Caco-2 (cell line): ENCODE data around the gene PRSS53. TPM values are rescaled to one million over a fixed set of nuclear protein-coding genes. Genes with fewer than 3 reads are reported as not detected.

Experiments used
- BruUV-seq: library from RNA; stranded (reverse); fragments of 400-500 nt; replicated peaks from 2 replicates; lab custom pipeline; 2021; lab: Mats Ljungman, UMichigan
- CTCF ChIA-PET: fragments of 300-600 bp; sonication (Branson Sonifier 250); formaldehyde crosslinking; loops from one replicate; lab custom pipeline; 2022; ENCODE audit warnings: antibody characterized with exemption; lab: Charles Lee
- POLR2A ChIA-PET: fragments of 300-600 bp; sonication (Branson Sonifier 250); formaldehyde crosslinking; loops from one replicate; lab custom pipeline; 2022; ENCODE audit warnings: antibody characterized with exemption; lab: Charles Lee
- DNase-seq, 2 experiments: peaks; one replicate each; pipeline versions ENCODE4 v3.0.0 to v3.0.0-alpha.2; 2020 to 2022
- H3K27me3 ChIP-seq: replicated peaks from 2 replicates; pipeline ENCODE4 v1.6.0; 2011; ENCODE audit warnings: low read length; ENCODE audit not compliant: control insufficient read depth, insufficient read depth
- H3K36me3 ChIP-seq: 2 replicates; pipeline ENCODE4 v1.5.1; 2011; ENCODE audit warnings: low read length; ENCODE audit not compliant: control insufficient read depth, insufficient read depth
- H3K4me1 ChIP-seq: fragments of 250-450 bp; sonication (Bioruptor Pico); 2 replicates; pipeline ENCODE4 v1.5.1; 2020; ENCODE audit warnings: mild to moderate bottlenecking
- H3K4me3 ChIP-seq: 2 replicates; pipeline ENCODE4 v1.5.1; 2011; ENCODE audit warnings: low read depth, mild to moderate bottlenecking, control low read depth, low read length
- H3K9me3 ChIP-seq: fragments of 250-450 bp; sonication (Bioruptor Pico); 2 replicates; pipeline ENCODE4 v1.5.1; 2020; ENCODE audit warnings: mild to moderate bottlenecking, moderate library complexity
- H3K27ac Mint-ChIP-seq: one replicate; pipeline ENCODE4 v1.8.0; 2022; ENCODE audit warnings: mixed read lengths; ENCODE audit not compliant: unreplicated experiment
- H3K27me3 Mint-ChIP-seq: one replicate; pipeline ENCODE4 v1.8.0; 2022; ENCODE audit warnings: mixed read lengths; ENCODE audit not compliant: insufficient read depth, unreplicated experiment
- H3K36me3 Mint-ChIP-seq: one replicate; pipeline ENCODE4 v1.8.0; 2022; ENCODE audit warnings: mild to moderate bottlenecking, mixed read lengths; ENCODE audit not compliant: insufficient read depth, unreplicated experiment
- H3K4me1 Mint-ChIP-seq: one replicate; pipeline ENCODE4 v1.8.0; 2022; ENCODE audit warnings: low read depth, mixed read lengths; ENCODE audit not compliant: unreplicated experiment
- H3K4me3 Mint-ChIP-seq: one replicate; pipeline ENCODE4 v1.8.0; 2022; ENCODE audit warnings: mild to moderate bottlenecking, moderate library complexity, mixed read lengths; ENCODE audit not compliant: unreplicated experiment
- H3K9me3 Mint-ChIP-seq: one replicate; pipeline ENCODE4 v1.8.0; 2022; ENCODE audit warnings: mixed read lengths; ENCODE audit not compliant: unreplicated experiment
- intact Hi-C: fragments of 100-400 bp; cut with micrococcal nuclease; formaldehyde crosslinking; loops from one replicate; pipeline ENCODE4 v1.10.0; 2022; ENCODE audit not compliant: unreplicated experiment
- total RNA-seq: library from RNA; stranded (reverse); gene quantifications from 2 replicates; pipeline ENCODE4 v1.2.3, GENCODE V29; 2022
- TF ChIP-seq, protein P1 (sequence below), 2 experiments: fragments of 200-600 bp in 1 of 2; IDR thresholded peaks; 1 replicate in 1 of 2; 2 replicates in 1 of 2; pipeline versions ENCODE4 v1.5.1 to v1.8.0; 2011 to 2022; ENCODE audit warnings: antibody characterized with exemption in 1 of 2, control low read depth in 1 of 2, inconsistent platforms in 1 of 2, low read depth in 1 of 2, low read length in 1 of 2, mild to moderate bottlenecking in 1 of 2, moderate library complexity in 1 of 2; ENCODE audit not compliant: insufficient read depth in 1 of 2, severe bottlenecking in 1 of 2, unreplicated experiment in 1 of 2

PRSS53 gene
- total RNA-seq, 1 experiment from 2014 or later: 1.8 TPM

DNA sequence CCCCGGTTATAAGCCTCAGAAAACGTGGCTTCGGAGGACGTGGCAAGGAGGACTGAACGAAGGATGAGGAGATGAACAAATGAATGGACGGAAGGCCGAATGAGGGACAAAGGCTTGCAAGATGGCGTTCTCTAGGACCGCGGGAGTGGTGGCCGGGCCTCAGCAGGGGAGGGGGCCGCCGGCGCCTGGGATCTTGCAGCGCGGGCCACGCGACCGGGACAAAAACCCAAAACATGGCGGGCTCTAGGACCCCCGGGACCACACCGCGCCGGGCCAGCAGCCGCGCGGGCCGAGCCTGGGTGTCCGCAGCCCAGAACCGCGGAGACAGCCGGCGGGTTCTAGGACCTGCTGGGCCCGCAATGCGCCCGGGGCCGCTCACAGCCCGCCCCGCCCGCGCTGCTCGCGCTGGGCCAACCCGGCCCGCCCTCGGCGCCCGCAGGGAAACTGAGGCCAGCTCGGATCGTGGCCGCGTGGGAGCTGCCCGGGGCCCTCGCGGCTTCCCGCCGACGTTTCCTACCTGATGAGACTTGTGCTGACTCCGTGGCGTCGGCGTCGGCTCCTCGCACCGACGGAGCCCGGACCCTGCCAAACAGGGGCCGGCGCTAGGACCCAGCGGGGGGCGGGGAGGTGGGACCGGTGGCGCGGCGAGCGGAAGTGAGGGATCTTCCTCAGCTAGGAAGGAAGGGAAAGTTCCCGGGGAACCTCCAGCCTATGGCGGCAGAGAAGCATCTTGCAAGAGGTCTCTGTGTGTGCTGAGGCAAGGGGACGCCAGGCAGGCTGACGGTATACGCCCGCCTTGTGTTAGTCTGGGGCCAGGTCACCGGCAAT is 15.4 kb downstream of the PRSS53 start:
- POLR2A ChIA-PET: interaction anchor here (0.6 to 2.2 kb wide), 10 partner anchors 40 to 800 kb away, joined by 3 to 34 read pairs (median 5); partner anchors contain the start of genes FUS, KAT8, PRSS8 and STX4
- CTCF ChIA-PET: interaction anchor here (0.6 to 2.0 kb wide), 7 partner anchors 20 to 385 kb away, joined by 3 to 14 read pairs (median 4); no protein-coding TSS in a partner anchor
- H3K36me3 ChIP-seq: peaks cover 2% of the 10 kb centered on the region
- peak; percentile 91 for DNase-seq
- peak overlapping the region; percentile 84 for H3K4me3 Mint-ChIP-seq
- H3K4me1 ChIP-seq: peaks cover 9% of the 10 kb centered on the region; the same call in 1 of the 2 replicates
- H3K9me3 ChIP-seq: no peaks in the 10 kb centered on the region
- TF ChIP-seq, protein P1, sequence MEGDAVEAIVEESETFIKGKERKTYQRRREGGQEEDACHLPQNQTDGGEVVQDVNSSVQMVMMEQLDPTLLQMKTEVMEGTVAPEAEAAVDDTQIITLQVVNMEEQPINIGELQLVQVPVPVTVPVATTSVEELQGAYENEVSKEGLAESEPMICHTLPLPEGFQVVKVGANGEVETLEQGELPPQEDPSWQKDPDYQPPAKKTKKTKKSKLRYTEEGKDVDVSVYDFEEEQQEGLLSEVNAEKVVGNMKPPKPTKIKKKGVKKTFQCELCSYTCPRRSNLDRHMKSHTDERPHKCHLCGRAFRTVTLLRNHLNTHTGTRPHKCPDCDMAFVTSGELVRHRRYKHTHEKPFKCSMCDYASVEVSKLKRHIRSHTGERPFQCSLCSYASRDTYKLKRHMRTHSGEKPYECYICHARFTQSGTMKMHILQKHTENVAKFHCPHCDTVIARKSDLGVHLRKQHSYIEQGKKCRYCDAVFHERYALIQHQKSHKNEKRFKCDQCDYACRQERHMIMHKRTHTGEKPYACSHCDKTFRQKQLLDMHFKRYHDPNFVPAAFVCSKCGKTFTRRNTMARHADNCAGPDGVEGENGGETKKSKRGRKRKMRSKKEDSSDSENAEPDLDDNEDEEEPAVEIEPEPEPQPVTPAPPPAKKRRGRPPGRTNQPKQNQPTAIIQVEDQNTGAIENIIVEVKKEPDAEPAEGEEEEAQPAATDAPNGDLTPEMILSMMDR (IDR thresholded peaks at IDR 0.05; ENCODE audit: insufficient read depth in 1 of 2, low read depth in 1 of 2, low read length in 1 of 2, severe bottlenecking in 1 of 2, unreplicated experiment in 1 of 2): no peak
- intact Hi-C loops: no loop called here
- H3K9me3 Mint-ChIP-seq: no peaks in the 10 kb centered on the region
- H3K27me3 ChIP-seq: no peaks in the 10 kb centered on the region
- H3K4me1 Mint-ChIP-seq: peaks cover 7% of the 10 kb centered on the region
- no TSS peak for BruUV-seq
- H3K27ac Mint-ChIP-seq: peak overlapping the region; percentile 58
- no peaks in the 10 kb centered on the region for H3K36me3 Mint-ChIP-seq
- H3K27me3 Mint-ChIP-seq: no peaks in the 10 kb centered on the region
- H3K4me3 ChIP-seq: peak overlapping the region; percentile 79

DNA sequence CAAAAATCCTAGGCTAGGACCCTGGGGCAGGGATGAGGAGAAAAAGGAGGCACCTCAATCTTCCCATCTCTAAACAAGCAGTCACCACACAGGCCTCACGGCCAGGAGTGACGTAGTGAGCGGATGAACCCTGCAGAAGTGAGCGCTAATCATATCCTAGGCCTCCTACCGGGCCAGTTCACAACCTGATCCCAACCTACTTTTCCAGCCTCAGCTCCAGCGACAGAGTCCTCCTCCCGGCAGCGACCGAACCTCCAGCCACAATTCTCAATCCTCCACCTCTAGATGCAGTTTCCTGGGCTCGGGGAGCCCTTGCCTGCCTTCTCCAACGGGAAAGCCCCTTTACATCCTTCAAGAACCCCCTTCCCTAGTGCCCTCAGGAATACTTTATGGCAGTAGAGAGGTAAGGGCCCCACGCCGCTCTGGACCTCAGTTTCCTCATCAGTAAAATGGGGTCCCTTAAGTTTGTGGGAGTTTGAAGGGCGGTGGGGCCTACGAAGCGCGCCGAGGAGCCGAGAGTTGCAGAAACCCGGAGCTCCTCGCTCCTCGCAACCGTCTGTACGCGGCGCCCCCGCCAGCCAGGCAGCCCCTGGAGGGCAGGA is 16.1 kb downstream of the PRSS53 start:
- Histone ChIP-seq H3K36me3 (no peaks in the 10 kb centered on the region; the same call in 1 of the 2 replicates), H3K27me3 (no peaks in the 10 kb centered on the region), H3K4me1 (peaks cover 9% of the 10 kb centered on the region; the same call in 1 of the 2 replicates), H3K9me3 (no peaks in the 10 kb centered on the region), H3K4me3 (peak overlapping the region; percentile 79)
- no peaks in the 10 kb centered on the region for H3K9me3 Mint-ChIP-seq
- H3K27ac Mint-ChIP-seq: peak overlapping the region; percentile 58
- intact Hi-C loops: no loop called here
- no peaks in the 10 kb centered on the region for H3K36me3 Mint-ChIP-seq
- H3K4me1 Mint-ChIP-seq: peaks cover 7% of the 10 kb centered on the region
- ChIA-PET POLR2A (interaction anchor here (1.2 to 2.2 kb wide), 2 partner anchors 45 to 69 kb away, joined by 5 to 22 read pairs; partner anchors contain the start of gene KAT8), CTCF (interaction anchor here (0.6 kb wide), 1 partner anchor 69 kb away, joined by 3 read pairs; no protein-coding TSS in a partner anchor)
- TSS peak; percentile 58 for BruUV-seq
- H3K4me3 Mint-ChIP-seq: peak overlapping the region; percentile 84
- no peak for DNase-seq
- H3K27me3 Mint-ChIP-seq: no peaks in the 10 kb centered on the region
- TF ChIP-seq, protein P1 (IDR thresholded peaks at IDR 0.05; ENCODE audit: insufficient read depth in 1 of 2, low read depth in 1 of 2, low read length in 1 of 2, severe bottlenecking in 1 of 2, unreplicated experiment in 1 of 2): no peak

DNA sequence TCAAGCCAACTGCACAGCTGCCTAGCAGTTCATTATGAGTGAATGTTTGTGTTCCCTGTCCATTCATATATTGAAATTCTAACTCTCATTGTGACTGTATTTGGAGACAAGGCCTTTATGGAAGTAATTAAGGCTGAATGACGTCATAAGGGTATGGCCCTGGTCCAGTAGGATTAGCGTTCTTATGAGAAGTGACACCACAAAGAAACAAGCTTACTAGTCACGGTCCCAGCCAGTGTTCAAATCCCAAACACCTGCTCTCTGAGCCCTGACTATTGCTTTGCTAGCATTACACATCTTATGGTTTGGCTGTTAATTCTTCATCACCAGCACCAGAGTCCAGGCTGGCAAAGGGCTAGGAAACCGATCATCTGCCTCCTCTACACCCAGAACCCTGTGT is 16.9 kb downstream of the PRSS53 start:
- Histone ChIP-seq H3K36me3 (no peaks in the 10 kb centered on the region), H3K9me3 (no peaks in the 10 kb centered on the region), H3K4me3 (peak overlapping the region; percentile 79), H3K27me3 (no peaks in the 10 kb centered on the region), H3K4me1 (peaks cover 9% of the 10 kb centered on the region; the same call in 1 of the 2 replicates)
- CTCF ChIA-PET: no interaction called here
- POLR2A ChIA-PET: interaction anchor here (1.2 kb wide), 1 partner anchor 46 kb away, joined by 5 read pairs; the partner anchor contains the start of gene KAT8
- TF ChIP-seq, protein P1 (IDR thresholded peaks at IDR 0.05; ENCODE audit: insufficient read depth in 1 of 2, low read depth in 1 of 2, low read length in 1 of 2, severe bottlenecking in 1 of 2, unreplicated experiment in 1 of 2): no peak
- Mint-ChIP-seq H3K4me1 (peaks cover 7% of the 10 kb centered on the region), H3K36me3 (no peaks in the 10 kb centered on the region), H3K27me3 (no peaks in the 10 kb centered on the region), H3K27ac (no peak overlapping the region), H3K4me3 (peak overlapping the region; percentile 84), H3K9me3 (no peaks in the 10 kb centered on the region)
- intact Hi-C loops: no loop called here
- DNase-seq: no peak
- BruUV-seq: no TSS peak
